Neural progenitor cell (in vitro differentiated cells): ENCODE measurements around the gene STARD10.

Source experiments
- CTCF ChIP-seq: fragments of 200-600 bp; sonication (generic); IDR thresholded peaks from 2 replicates; pipeline ENCODE4 v1.5.1; 2017; ENCODE audit warnings: antibody characterized with exemption, mild to moderate bottlenecking
- EZH2 ChIP-seq: fragments of 200-600 bp; sonication (generic); IDR thresholded peaks from 2 replicates; pipeline ENCODE4 v1.6.1; 2017; ENCODE audit warnings: antibody characterized with exemption, mild to moderate bottlenecking, moderate library complexity
- EZH2phosphoT487 ChIP-seq: fragments of 200-600 bp; sonication (generic); IDR thresholded peaks from 2 replicates; pipeline ENCODE4 v1.6.1; 2017; ENCODE audit warnings: antibody characterized with exemption

GRCh38 chr11:72764503-72764902 is 29.3 kb downstream of the STARD10 start:
- peak; percentile 24 for TF ChIP-seq CTCF
- TF ChIP-seq EZH2: no peak
- no peak for TF ChIP-seq EZH2phosphoT487
